ENCODE results near the gene SHROOM3.

DNA sequence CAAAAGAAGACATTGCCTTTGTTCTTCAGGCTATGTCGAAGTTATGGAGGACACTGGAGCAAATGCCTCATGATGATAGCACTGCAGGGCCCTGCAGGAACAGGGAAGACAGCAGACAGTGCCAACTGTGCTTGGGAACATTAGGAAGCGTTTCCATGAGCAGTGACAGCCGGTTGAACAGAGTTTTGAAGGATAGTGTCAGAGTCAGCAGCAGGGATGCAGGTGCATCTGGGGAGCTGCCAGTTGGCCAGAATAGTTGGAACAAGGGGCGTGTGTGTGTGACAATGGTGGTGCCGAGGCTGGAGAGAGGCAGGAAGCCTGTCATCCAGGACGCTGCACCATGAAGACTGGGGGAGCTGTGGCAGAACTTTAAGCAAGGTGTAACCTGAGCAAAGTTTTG is 88.6 kb downstream of the SHROOM3 start:
- TF ChIP-seq, protein P1, sequence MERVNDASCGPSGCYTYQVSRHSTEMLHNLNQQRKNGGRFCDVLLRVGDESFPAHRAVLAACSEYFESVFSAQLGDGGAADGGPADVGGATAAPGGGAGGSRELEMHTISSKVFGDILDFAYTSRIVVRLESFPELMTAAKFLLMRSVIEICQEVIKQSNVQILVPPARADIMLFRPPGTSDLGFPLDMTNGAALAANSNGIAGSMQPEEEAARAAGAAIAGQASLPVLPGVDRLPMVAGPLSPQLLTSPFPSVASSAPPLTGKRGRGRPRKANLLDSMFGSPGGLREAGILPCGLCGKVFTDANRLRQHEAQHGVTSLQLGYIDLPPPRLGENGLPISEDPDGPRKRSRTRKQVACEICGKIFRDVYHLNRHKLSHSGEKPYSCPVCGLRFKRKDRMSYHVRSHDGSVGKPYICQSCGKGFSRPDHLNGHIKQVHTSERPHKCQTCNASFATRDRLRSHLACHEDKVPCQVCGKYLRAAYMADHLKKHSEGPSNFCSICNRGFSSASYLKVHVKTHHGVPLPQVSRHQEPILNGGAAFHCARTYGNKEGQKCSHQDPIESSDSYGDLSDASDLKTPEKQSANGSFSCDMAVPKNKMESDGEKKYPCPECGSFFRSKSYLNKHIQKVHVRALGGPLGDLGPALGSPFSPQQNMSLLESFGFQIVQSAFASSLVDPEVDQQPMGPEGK (CRISPR knock-in tag; IDR thresholded peaks at IDR 0.05; ENCODE audit: borderline replicate concordance) = no peak
- no peak for TF ChIP-seq BACH2 (CRISPR knock-in tag; IDR thresholded peaks at IDR 0.05; ENCODE audit: borderline replicate concordance)
- TF ChIP-seq TCF4 (CRISPR knock-in tag; IDR thresholded peaks at IDR 0.05; ENCODE audit: borderline replicate concordance) = no peak
- no peak for TF ChIP-seq ESRRG (CRISPR knock-in tag; IDR thresholded peaks at IDR 0.05)
- TF ChIP-seq, protein P2, sequence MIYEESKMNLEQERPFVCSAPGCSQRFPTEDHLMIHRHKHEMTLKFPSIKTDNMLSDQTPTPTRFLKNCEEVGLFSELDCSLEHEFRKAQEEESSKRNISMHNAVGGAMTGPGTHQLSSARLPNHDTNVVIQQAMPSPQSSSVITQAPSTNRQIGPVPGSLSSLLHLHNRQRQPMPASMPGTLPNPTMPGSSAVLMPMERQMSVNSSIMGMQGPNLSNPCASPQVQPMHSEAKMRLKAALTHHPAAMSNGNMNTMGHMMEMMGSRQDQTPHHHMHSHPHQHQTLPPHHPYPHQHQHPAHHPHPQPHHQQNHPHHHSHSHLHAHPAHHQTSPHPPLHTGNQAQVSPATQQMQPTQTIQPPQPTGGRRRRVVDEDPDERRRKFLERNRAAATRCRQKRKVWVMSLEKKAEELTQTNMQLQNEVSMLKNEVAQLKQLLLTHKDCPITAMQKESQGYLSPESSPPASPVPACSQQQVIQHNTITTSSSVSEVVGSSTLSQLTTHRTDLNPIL (CRISPR knock-in tag; IDR thresholded peaks at IDR 0.05; ENCODE audit: low read depth) = no peak
- TF ChIP-seq ZFP3 (CRISPR knock-in tag; IDR thresholded peaks at IDR 0.05) = no peak
- TF ChIP-seq CSDC2 (CRISPR knock-in tag; IDR thresholded peaks at IDR 0.05) = no peak
- TF ChIP-seq, protein P3, sequence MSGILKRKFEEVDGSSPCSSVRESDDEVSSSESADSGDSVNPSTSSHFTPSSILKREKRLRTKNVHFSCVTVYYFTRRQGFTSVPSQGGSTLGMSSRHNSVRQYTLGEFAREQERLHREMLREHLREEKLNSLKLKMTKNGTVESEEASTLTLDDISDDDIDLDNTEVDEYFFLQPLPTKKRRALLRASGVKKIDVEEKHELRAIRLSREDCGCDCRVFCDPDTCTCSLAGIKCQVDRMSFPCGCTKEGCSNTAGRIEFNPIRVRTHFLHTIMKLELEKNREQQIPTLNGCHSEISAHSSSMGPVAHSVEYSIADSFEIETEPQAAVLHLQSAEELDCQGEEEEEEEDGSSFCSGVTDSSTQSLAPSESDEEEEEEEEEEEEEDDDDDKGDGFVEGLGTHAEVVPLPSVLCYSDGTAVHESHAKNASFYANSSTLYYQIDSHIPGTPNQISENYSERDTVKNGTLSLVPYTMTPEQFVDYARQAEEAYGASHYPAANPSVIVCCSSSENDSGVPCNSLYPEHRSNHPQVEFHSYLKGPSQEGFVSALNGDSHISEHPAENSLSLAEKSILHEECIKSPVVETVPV (CRISPR knock-in tag; IDR thresholded peaks at IDR 0.05) = no peak
- TF ChIP-seq, protein P4, sequence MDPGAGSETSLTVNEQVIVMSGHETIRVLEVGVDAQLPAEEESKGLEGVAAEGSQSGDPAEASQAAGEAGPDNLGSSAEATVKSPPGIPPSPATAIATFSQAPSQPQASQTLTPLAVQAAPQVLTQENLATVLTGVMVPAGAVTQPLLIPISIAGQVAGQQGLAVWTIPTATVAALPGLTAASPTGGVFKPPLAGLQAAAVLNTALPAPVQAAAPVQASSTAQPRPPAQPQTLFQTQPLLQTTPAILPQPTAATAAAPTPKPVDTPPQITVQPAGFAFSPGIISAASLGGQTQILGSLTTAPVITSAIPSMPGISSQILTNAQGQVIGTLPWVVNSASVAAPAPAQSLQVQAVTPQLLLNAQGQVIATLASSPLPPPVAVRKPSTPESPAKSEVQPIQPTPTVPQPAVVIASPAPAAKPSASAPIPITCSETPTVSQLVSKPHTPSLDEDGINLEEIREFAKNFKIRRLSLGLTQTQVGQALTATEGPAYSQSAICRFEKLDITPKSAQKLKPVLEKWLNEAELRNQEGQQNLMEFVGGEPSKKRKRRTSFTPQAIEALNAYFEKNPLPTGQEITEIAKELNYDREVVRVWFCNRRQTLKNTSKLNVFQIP (CRISPR knock-in tag; IDR thresholded peaks at IDR 0.05; ENCODE audit: borderline replicate concordance, low read depth) = no peak
- no peak for TF ChIP-seq OSR1 (CRISPR knock-in tag; IDR thresholded peaks at IDR 0.05)
- TF ChIP-seq, protein P5, sequence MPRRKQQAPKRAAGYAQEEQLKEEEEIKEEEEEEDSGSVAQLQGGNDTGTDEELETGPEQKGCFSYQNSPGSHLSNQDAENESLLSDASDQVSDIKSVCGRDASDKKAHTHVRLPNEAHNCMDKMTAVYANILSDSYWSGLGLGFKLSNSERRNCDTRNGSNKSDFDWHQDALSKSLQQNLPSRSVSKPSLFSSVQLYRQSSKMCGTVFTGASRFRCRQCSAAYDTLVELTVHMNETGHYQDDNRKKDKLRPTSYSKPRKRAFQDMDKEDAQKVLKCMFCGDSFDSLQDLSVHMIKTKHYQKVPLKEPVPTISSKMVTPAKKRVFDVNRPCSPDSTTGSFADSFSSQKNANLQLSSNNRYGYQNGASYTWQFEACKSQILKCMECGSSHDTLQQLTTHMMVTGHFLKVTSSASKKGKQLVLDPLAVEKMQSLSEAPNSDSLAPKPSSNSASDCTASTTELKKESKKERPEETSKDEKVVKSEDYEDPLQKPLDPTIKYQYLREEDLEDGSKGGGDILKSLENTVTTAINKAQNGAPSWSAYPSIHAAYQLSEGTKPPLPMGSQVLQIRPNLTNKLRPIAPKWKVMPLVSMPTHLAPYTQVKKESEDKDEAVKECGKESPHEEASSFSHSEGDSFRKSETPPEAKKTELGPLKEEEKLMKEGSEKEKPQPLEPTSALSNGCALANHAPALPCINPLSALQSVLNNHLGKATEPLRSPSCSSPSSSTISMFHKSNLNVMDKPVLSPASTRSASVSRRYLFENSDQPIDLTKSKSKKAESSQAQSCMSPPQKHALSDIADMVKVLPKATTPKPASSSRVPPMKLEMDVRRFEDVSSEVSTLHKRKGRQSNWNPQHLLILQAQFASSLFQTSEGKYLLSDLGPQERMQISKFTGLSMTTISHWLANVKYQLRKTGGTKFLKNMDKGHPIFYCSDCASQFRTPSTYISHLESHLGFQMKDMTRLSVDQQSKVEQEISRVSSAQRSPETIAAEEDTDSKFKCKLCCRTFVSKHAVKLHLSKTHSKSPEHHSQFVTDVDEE (CRISPR knock-in tag; IDR thresholded peaks at IDR 0.05) = no peak
- no peak for TF ChIP-seq ISL1 (CRISPR knock-in tag; IDR thresholded peaks at IDR 0.05)
- no peak for TF ChIP-seq ARNTL (CRISPR knock-in tag; IDR thresholded peaks at IDR 0.05; ENCODE audit: borderline replicate concordance, low read depth)
- no peak for TF ChIP-seq ZNF565 (CRISPR knock-in tag; conservative IDR thresholded peaks at IDR 0.05; ENCODE audit: low read depth)
